KOPT-K1 (cell line): Measurements from ENCODE around the gene SESTD1.
A peak's percentile ranks its signal among the peaks of the same experiment; 100 is the strongest.

Experiments
- H3K27ac ChIP-seq: fragments of 200-600 bp; sonication (generic); 2 replicates; pipeline ENCODE4 v1.5.1; 2016; ENCODE audit warnings: antibody characterized with exemption, mild to moderate bottlenecking, low read depth, low read length; ENCODE audit not compliant: poor library complexity, severe bottlenecking
- H3K36me3 ChIP-seq: fragments of 200-600 bp; sonication (generic); 2 replicates; pipeline ENCODE4 v1.5.1; 2017; ENCODE audit warnings: antibody characterized with exemption, mild to moderate bottlenecking, low read length, moderate library complexity; ENCODE audit not compliant: insufficient read depth
- H3K9me3 ChIP-seq: fragments of 200-600 bp; sonication (generic); 2 replicates; pipeline ENCODE4 v1.5.1; 2017; ENCODE audit warnings: antibody characterized with exemption, low read length, mild to moderate bottlenecking; ENCODE audit not compliant: insufficient read depth, poor library complexity, severe bottlenecking

The SESTD1 gene, protein sequence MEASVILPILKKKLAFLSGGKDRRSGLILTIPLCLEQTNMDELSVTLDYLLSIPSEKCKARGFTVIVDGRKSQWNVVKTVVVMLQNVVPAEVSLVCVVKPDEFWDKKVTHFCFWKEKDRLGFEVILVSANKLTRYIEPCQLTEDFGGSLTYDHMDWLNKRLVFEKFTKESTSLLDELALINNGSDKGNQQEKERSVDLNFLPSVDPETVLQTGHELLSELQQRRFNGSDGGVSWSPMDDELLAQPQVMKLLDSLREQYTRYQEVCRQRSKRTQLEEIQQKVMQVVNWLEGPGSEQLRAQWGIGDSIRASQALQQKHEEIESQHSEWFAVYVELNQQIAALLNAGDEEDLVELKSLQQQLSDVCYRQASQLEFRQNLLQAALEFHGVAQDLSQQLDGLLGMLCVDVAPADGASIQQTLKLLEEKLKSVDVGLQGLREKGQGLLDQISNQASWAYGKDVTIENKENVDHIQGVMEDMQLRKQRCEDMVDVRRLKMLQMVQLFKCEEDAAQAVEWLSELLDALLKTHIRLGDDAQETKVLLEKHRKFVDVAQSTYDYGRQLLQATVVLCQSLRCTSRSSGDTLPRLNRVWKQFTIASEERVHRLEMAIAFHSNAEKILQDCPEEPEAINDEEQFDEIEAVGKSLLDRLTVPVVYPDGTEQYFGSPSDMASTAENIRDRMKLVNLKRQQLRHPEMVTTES

DNA sequence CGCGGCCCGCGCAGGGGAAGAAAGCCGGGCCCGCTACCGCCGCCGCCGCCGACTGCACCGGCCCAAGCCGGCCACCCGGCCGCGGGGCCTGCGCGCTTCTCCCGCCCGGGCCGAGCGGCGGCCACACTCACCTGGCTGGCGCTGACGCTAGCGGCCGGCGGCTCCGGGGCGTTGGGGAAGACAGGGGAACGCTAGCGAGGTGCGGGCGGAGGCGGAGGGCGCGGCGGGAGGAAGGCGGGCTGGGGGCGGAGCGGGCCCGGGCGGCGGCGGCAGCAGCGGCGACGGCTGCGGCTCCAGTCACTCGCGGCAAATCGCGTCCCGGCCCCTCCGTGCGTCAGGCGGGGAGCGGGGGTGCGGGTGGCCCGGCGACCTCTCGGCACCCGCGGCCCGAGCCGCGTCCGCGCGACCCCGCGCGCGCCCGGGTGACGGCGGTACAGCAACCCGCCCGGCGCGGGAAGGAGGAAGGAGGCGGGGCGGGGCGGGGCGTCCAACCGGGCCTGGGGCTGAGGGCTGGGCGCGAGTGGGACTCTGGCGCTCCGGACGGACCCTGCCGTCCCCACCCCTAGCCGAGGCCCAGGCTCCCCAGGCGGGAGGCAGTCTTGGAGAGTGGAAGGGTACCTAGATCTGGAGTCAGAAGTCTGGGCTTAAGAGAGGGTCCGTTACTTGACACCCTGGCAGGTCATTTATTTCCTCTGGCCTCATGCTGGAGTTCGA, at the start of gene SESTD1:
SESTD1 (minus strand) TSS at position 465 of the 714 bp plus-strand sequence. CDS start 72,991 bp downstream, outside the sequence.
- no peaks in the 10 kb centered on the region for H3K9me3 ChIP-seq
- H3K36me3 ChIP-seq, result no peaks in the 10 kb centered on the region
- H3K27ac ChIP-seq, result peak within 1 kb of the TSS; percentile 47

DNA sequence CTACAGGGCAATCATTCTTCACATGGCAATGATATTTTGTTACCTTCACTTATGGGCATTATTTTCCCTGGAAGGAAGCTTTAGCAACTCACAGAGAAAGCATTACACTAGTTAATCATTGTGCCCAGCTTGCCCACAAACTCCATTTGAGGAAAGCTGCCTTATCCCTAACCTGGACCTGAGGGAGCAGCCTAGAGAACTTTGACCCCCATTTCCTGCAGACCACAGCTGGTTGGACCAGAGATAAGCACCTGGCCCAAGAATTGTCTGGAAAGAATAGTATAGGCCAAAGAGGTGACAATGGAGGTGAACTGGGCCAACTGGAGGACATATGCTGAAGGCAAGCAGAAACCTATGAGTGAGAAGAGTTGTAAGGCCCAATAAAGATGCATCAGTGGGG, 48.4 kb upstream of the SESTD1 start:
- no peaks in the 10 kb centered on the region for H3K9me3 ChIP-seq
- H3K36me3 ChIP-seq, result no peaks in the 10 kb centered on the region
- no peak overlapping the region for H3K27ac ChIP-seq

DNA sequence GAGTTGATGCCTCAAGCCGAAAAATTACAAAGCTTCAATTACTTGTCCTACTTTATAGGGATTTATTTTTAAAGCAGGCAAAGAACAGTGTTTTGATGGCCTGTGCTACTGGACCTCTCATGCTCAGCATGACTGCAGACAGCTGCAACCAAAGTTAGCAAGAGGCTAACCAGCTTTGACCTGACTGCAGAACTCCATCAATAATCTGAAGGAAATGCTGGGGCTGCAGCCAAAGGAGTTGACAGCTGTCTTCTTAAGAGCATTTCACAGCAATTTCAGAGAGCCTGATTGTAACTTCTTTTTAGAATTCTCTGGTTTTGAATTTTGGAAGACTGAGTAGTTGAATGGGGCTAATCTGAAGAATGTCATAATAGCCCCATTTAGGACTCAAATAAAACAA, 46.5 kb upstream of the SESTD1 start:
- Histone ChIP-seq H3K27ac (no peak overlapping the region), H3K36me3 (no peaks in the 10 kb centered on the region), H3K9me3 (no peaks in the 10 kb centered on the region)

DNA sequence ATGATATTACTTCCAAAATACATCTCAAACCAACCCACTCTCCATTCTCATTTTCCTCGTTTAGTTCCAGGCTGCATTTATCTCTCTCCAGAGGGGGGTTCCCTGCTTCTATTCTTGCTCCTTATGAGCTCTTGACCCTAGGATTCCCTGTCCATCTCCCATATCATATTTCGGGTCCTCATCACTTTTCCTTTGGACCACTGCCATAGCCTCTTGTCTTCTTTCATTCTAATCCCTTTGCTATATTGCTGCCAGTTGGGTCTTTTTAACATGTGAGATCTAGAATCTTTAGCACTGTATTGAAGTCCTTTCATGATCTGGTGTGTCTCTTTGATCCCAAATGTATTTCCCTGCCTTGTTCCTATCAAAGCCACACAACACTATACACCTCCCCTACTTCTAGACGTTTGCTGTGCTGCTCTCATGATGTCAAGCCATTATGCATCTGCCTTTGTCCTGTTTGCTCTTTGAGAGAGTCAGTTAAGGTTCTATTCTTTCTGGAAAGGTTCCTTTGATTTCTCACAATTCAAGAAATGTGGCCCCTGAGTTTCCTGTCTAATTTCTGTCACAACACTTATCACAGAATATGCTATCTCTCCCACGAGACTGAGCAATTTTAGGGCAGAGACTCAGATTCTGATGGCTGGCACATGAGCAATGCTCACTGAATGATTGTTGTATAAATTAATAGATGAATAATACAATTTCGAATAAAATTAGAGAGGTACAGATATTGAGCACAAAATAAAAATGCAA, 43.2 kb upstream of the SESTD1 start:
- Histone ChIP-seq H3K27ac (no peak overlapping the region), H3K36me3 (no peaks in the 10 kb centered on the region), H3K9me3 (no peaks in the 10 kb centered on the region)

DNA sequence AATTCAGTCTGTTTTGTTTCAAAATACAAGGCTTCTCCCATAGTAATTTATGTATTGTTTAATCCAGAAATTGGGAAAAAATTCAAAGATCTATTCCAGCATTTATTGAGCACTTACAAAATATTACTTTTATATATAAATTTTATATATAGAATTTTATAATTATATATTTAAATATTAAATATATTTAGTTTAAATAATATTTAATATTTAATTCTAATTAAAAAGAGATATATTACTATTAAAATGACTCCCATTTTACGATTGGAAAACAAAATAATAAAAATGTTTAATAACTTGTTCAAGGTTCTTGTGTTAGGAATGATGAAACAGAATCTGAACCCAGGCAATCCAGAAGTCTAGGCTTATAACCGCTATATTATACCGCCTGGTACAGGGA, 40.5 kb upstream of the SESTD1 start:
- no peaks in the 10 kb centered on the region for H3K9me3 ChIP-seq
- H3K36me3 ChIP-seq, result no peaks in the 10 kb centered on the region
- H3K27ac ChIP-seq, result no peak overlapping the region

DNA sequence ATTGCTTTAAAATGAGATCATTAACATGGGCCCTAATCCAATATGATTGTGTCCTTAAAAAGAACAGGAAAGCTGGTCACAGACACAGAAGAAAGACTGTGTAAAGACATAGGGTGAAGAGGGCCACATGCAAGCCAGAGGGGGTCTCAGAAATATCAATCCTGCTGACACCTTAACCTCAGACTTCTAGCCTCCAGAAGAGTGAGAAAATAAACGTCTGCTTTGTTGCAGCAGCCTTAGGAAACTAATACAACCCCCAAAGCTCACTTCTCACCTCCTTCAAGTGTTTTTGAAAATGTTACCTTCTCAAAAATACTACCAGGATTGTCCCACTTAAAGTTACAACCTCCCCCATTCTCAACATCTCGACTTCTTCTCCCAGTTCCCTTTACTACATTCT, 39.8 kb upstream of the SESTD1 start:
- H3K9me3 ChIP-seq, result no peaks in the 10 kb centered on the region
- no peaks in the 10 kb centered on the region for H3K36me3 ChIP-seq
- H3K27ac ChIP-seq, result no peak overlapping the region

DNA sequence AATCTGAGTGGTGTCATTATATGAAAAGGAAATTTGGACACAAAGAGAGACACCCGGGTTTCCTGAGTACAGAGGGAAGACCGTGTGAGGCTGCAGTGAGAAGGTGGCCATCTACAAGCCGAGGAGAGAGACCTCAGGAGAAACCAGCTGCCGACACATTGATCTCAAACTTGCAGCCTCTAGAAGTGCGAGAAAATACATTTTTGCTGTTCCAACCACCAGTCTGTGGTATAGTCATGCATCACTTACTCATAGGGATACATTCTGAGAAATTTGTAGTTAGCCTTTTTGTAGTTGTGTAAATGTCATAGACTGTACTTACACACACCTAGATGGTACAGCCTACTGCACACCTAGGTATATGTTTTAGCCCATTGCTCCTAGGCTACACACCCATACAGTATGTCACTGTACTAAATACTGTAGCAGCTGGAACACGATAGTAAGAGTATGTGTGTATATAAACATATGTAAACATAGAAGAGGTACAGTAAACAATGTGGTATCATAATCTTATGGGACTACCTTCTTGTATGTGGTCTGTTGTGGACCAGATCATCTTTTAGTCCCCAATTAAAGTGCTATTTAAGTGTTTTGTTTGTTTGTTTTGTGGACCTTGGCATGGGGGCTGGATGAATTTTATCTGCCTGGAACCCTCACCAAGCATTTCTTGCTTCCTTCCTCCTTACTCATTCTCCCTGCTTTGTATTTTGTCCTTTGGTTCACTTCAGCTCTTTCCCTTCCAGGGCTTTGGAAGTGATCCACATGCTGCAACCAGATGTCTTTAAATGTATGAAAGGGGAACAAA, 38.3 kb upstream of the SESTD1 start:
- Histone ChIP-seq H3K36me3 (no peaks in the 10 kb centered on the region), H3K27ac (no peak overlapping the region), H3K9me3 (no peaks in the 10 kb centered on the region)

DNA sequence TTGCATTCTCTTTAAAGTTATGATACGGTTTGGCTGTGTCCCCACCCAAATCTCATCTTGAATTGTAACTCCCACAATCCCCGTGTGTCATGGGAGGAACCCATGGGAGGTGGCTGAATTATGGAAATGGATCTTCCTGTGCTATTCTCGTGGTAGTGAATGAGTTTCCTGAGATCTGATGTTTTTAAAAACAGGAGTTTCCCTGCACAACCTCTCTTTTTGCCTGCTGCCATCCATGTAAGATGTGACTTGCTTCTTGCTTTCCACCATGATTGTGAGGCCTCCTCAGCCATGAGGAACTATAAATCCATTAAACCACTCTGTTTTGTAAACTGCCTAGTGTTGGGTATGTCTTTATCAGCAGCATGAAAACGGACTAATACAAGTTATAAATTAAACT, 37.5 kb upstream of the SESTD1 start:
- Histone ChIP-seq H3K36me3 (no peaks in the 10 kb centered on the region), H3K9me3 (no peaks in the 10 kb centered on the region), H3K27ac (no peak overlapping the region)

DNA sequence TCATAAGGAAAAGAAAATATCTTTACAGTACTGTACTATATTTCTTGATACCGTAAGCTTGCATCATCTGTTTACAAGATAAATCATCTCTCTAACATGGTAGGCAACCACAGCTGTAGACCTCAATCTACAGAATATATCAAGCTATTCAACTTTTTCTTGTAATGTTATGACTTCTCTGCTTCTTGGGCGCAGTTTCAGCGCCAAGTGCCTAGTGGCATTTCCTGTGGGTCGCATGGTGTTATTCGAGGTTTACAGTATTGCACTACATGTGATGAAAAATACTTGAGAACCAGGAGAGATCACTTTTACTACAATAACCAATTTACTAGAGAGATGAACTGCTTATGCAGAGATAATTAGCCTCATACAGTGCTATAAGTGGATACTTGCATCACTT, 34.0 kb upstream of the SESTD1 start:
- H3K9me3 ChIP-seq, result no peaks in the 10 kb centered on the region
- no peak overlapping the region for H3K27ac ChIP-seq
- H3K36me3 ChIP-seq, result no peaks in the 10 kb centered on the region

DNA sequence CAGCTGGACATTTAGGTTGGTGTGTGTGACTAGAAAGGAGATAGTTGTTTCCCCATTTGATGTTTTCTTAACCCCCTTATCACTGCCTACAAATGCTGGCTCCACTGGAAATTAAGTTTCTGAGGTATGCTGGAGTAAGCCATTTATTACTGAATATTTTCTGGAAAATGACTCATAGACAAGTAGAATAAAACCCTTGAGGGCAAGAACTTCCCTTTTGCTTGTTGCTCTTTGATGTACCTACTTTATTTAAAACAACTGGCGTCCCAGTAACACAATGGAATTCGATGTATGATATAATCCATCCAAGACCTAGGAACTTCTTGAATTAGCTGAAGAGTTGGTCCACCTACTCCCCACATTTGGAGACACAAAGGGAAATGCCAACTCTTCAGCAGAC, 33.3 kb upstream of the SESTD1 start:
- no peak overlapping the region for H3K27ac ChIP-seq
- no peaks in the 10 kb centered on the region for H3K36me3 ChIP-seq
- H3K9me3 ChIP-seq, result no peaks in the 10 kb centered on the region

DNA sequence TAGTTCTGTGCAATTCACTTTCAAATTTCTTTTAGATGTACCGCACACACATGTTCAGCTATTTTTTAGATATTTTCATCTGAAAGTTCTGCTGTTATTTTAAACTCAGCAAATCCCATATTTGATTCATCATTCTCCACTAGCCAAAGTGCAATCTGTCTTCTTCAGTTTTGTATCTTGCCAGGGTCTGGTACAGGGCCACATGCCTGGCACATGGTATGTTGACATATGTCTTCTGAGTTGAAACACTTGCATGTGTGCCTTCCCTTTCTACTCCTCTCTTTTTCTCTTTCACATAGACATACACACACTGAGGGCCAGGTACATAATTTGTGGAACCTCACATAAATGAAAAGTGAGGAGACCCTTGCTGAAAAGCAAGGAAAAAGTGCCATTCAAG, 25.7 kb upstream of the SESTD1 start:
- Histone ChIP-seq H3K27ac (no peak overlapping the region), H3K9me3 (no peaks in the 10 kb centered on the region)

DNA sequence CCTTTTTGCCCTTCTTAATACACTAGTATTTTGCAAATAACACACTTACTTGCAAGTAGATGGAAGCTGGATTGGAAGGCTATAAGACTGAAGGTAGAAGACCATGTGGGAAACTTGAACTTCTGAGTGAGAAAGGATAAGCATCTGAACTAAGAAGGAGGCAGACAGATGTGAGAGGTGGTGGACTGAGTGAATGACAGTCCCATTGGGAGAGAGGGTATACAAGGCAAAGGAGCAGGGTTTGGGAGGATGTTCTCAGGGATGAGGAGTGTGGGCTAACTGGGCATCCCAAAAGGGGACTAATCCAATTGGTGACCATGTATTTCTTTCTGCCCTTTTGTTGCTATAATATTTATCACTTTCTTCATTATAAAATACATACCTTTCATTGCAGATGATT, 20.4 kb upstream of the SESTD1 start:
- no peaks in the 10 kb centered on the region for H3K9me3 ChIP-seq
- no peaks in the 10 kb centered on the region for H3K36me3 ChIP-seq
- no peak overlapping the region for H3K27ac ChIP-seq

More for the DNA sequence above, 25.7 kb upstream of the SESTD1 start:
- no peaks in the 10 kb centered on the region for H3K36me3 ChIP-seq

DNA sequence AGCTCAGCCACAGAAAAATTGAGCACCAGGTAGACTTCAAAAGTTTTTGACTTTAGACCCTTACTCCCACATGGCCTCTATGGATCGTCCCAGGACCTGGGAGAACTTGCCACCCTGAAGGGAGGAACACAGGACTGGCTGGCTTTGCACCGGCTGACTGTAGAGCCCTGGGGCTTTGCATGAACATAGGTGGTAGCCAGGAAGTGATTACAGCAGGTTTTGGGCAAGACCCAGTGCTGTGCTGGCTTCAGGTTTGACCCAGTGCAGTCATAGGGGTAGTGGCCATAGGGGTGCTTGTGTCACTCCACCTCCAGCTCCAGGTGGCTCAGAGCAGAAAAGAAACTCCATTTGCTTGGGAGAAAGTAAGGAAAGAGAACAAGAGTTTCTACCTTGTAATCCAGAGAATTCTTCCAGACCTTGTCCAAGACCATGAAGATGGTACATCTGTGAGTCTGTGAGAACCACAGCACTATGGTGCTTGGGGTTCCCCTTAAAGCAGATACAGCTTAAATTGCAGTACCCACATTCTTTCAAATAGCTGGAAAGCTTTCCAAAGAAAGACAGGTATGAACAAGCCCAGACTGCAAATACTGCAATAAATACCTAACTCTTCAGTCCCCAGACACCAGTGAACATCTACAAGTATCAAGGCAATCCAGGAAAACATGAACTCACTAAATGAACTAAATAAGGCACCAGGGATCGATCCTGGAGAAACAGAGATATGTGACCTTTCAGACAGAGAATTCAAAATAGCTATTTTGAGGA, 13.0 kb upstream of the SESTD1 start:
- H3K9me3 ChIP-seq, result no peaks in the 10 kb centered on the region
- H3K36me3 ChIP-seq, result no peaks in the 10 kb centered on the region
- H3K27ac ChIP-seq, result no peak overlapping the region
